Left lobe of liver (tissue), 2 donors: ENCODE data around the gene VASH1. TPM values are rescaled to one million over a fixed set of nuclear protein-coding genes. Genes with fewer than 3 reads are reported as not detected.

Experiments
- ATAC-seq: fragments of 200-7000 bp; cut with Tn5 transposase; one replicate; pipeline ENCODE4 v1.9.1; 2020; ENCODE audit warnings: mild to moderate bottlenecking, moderate library complexity
- DNase-seq: peaks from one replicate; pipeline ENCODE4 v3.0.0-alpha.2; 2020; ENCODE audit warnings: low spot score
- total RNA-seq: library from RNA; stranded (reverse); gene quantifications from one replicate; pipeline ENCODE4 v1.2.1, GENCODE V29; 2021
- donor health status: DM: no; HTN: no; CAD: no; lungs with moderate emphysema.
- donor health status: DM: no; HTN: yes; CAD: no.

VASH1 gene
- total RNA-seq, 1 donor from 2014 or later: 3.0 TPM

GRCh38 chr14:76742185-76742584, 19.1 kb upstream of the VASH1 start:
- no peak for DNase-seq
- ATAC-seq: no peak

DNA sequence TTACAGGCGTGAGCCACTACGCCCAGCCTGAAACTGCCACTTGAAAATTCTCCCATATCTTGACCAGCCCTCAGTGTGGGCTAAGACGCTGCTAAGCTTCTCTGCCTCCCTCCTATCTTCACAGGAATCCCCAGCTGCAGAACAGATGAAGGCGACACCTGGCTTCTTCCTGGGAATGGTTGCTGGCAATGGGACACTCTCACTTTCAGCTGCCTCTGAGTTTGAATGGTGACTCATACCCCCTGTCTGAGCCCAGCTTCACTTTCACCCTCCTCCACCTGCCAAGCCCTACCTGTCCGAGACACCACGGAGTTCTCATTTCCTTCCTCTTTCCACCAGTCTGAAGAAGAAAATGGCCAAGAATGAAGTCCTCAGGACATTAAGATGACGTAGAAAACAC, 18.3 kb upstream of the VASH1 start:
- ATAC-seq (no peak), DNase-seq (no peak)

- no peak for ATAC-seq
- no peak for DNase-seq
These were observed 8.5 kb upstream of the VASH1 start for GRCh38 chr14:76752744-76753143.

DNA sequence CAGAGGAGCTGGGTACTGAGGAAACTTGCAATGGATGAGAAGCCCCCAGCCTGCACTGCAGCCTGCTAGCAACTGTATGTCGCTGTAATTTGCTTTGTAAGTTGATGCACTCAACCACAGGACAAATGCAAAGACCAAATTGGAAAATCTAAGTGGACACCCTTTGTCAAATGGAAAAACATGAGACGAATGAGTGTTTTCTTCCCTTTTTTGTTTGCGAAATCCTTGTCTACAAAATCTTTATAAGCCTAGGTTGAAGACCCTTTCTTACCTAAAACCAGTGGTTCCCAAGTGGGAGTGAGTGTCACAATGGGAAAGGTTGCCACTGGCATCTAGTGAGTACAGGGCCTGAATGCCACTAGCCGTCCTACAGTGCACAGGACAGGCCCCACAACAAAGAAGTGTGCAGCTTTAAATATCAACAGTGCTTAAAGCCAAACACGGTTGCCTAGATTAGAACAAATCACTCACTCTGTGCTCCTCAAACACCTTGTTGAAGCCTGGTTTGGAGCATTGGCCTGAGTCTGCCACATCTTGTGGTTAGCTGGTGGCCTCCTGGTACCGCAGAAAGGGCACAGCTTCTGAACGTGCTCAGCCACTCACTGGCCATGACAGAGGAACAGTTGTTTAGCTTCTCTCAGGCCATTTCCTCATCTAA, 7.6 kb upstream of the VASH1 start:
- ATAC-seq (no peak), DNase-seq (no peak)

DNA sequence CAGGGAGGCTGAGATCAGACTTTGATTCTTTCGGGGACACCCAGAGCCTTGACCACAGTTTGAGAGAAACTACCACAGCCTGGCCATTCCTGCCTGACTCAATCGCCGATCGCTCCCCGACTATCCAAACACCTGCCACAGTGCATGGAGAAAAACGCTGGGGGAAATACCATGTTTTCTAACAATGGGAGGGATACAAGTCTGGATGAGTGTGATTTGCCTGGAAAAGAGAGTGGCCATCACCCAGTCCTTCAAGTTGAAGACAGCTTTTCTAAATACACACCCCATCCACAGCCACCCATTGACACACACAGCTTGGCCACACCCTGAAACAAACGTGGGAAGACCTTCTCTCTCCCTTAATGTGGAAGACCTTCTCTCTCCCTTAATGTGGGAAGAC, 6.7 kb upstream of the VASH1 start:
- DNase-seq: no peak

DNA sequence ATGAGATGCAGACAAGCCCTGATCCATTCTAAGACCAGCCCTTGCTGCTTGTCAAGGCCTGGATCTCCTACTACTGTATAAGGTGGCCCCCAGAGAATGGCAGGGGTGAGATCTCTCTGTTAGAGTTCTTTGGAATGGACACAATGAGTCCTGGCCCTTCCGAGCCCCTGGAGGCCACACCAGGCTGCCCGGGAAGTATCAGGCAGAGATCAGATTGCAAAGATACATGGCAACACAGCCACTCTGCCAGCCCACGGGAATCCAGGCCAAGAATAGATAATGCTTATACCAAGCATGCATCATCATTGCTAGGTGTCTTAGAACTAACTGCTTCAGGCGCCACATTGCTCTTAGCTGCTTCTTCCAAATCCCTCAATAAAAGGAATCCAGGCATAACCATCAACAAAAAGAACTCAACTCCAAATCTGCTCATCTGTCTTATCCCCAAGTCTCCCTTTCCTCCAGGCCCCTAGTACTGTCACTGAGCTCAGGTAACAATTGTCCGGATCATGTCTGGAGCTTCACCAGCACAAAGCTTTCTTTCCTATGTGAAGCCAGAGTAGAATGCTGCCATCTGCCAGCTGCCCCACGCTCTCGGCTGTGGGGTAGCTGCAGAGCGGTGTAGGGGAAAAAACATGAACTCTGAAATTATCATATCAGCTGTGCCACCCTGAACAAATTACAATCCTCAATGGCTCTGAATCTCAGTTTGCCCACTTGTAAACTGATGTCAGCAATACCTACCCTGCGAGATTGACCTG, 5.5 kb upstream of the VASH1 start:
- ATAC-seq (no peak), DNase-seq (no peak)

More for the DNA sequence above, 6.7 kb upstream of the VASH1 start:
- no peak for ATAC-seq

DNA sequence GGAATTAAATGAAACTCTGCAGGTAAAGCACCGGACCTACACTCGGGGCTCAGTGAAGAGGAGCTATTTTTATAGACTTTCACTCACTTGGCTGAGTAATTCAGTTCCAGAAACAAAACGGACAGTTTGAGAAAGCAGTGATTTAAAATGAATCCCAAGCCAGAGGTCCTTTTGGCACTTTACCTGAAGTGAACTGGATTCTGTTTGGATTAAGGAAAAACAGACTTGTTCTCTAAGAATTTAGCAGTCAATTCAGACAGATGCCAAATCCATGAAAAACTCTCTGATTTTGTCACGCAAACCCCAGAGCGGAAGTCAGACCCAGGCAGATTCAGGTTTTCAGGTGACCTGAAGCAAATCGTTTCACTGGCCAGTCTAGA, 4.9 kb upstream of the VASH1 start:
- ATAC-seq (no peak), DNase-seq (no peak)

DNA sequence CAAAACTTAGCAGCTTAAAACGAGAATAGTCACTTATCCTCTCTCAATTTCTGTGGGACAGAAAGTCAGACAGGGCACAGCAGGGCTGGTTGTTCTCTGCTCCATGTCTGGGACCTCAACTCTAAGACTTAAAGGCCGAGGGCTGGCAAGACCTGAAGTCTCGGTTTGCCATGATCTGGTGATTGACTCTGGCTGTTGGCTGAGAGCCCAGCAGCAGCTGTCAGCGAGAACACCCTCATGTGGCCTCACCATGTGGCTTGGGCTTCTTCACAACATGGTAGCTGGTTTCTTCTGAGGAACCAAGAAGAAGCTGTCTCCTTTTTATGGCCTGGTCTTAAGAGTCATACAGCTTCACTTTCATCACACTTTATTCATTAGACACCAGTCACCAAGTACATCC, 1.7 kb upstream of the VASH1 start:
- peak; percentile 40 for DNase-seq
- ATAC-seq: no peak

GRCh38 chr14:76760331-76761135, 735 bp upstream of the VASH1 start:
- no peak for ATAC-seq
- DNase-seq: peak; percentile 34

DNA sequence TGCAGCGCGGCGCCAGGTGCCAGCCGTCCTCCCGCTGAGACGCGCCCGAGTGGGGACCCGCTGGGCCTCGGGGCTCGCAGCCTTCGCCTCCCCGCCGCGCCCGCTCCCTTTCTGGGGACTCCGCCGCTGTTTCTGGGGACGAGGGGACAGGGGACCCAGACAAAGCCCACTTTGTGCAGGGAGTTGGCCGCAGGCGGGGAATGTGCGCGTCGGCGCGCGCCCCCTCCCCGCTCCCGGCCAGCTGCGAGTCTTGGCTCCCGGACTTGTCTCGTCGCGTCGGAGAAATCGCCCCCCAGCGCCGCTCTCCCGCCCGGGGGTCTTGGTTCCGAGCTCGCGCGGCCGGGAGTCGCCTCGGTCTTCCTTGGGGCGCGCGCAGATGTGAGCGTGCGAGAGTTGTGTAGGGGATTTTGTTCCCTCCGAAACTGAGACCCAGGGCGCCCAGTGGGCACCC, 717 bp downstream of the VASH1 start:
- DNase-seq: peak; percentile 46
- ATAC-seq: no peak

DNA sequence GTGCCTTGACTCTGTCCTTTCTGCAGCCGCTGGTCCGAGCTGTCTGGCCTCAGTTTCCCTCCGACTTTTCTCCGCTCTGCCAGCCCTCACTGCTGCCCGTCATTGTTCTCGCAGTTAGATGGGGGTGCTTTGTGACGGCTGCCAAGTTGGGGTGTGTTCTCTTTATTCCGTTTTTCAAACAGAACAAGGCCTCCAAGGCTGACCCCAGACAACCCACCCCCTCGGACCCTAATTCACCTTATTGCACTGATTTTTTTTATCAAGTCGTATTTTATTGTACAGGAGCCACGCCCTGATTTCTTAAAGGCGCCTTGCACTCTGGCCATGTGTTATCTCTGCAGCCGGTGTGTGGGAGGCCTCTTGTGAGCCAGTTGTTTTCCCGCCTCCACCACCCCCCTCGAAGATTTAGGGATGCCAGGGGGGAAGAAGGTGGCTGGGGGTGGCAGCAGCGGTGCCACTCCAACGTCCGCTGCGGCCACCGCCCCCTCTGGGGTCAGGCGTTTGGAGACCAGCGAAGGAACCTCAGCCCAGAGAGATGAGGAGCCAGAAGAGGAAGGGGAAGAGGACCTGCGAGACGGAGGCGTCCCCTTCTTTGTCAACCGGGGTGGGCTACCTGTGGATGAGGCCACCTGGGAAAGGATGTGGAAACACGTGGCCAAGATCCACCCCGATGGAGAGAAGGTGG, 1.3 kb downstream of the VASH1 start:
- no peak for ATAC-seq
- DNase-seq: peak; percentile 41

DNA sequence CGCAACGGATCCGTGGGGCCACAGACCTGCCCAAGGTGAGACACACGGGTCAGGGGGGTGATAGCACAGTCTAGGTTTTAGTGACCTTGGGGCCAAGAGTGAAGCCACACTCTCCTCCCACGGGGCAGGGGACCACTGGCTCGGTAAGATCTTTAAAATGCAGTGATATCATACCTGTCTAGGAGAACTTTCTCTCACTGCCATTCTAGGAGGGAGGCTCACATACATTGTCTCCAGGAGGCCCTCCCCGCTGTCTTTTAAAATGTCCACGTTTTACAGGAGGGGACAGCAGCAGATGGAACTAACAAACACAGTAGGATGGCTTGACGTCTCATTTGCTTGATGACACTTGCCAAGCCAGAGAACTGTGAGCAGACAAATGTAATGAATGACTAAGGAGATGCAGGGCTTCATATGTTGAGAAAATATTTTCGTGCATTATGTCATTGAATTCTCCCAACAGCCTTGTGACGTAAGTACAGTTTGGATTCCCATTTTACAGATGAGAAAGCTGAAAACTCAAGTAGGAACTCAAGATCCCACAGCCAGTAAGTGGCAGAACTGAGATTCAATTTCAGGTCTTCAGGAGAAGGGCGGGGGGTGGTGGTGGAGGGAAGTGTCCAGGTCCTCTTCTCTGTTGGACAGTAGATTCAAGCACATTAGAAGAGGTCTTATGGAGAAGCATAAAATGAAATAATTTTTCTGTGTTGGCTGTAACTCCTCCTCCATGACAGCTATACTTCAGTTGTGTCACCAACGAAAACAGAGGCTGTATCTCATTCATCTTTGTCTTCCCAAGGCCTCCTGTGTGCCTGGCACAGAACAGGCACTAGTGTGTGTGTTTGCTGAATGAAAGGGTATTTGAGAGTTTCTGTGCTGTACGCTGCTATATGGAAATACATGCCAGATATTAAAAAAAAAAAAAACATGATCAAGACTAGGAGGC, 2.1 kb downstream of the VASH1 start:
- DNase-seq (peak; percentile 11), ATAC-seq (no peak)

DNA sequence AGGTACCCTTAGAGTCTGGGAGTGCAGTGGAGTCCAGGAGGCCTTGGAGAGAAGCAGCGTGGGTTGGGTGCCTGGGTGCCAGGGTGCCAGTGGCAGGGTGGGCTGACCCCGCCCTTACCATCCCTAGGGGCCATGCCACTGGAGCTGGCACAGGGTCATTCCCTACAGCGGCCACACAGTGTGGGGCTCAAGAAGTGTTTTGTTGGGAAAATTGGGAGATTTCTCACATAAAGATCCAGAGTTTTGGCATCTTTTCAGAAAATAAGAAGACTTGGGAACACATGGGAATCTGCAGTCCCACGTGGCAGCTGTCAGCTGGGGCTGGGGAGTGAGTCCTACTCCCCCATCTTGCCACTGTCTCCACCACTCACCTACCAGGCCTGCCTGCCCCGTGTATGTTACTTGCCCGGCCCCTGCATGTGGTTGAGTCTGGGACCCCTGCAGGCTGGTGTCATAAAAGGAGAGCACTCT, 4.2 kb downstream of the VASH1 start:
- DNase-seq (peak; percentile 35), ATAC-seq (no peak)

DNA sequence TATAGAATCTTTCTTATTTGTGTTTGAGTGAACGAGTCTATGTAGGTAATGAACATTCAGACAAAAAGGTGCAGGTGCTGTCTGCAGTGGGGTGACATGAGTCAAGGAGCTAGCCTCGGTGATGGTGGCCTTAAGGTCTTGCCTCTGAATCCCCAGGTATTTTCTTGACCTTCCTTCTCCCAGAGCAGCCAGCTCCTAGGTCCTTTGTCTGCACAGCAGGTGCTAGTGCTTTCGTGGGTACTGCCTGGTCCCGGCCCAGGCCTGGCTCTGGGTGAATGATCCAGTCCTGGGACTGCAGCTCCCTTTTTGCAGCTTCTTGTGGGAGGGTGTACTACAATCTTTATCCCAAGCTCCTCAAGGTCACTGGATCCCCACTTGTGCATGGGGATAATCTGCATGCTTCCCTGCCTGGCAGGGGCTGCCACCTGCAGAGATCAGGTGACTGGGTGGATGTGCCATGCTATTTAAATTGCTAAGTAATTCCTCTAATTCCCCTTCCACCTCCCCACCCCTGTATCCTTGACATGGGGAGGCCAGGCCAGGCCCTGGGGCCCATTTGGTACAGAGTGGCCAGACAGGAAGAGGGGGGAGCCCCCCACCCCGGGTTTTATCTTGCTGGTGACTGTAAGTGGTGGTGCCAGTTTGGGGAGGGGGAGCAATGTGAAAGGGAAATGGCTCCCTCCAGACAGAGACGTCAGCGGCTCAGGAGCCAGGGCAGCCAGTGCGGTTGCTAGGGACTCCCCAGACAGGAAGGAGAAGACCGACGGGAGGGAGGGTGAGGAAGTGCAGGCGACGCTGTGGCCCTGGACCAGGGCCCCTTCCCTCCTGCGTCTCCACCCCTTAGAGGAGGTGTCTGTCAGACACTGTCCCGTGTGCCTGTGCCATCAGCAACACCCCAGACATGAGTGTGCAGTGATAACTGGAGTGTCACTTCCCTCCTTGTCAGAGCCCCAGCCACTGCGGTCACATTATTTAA, 6.7 kb downstream of the VASH1 start:
- ATAC-seq (peak; percentile 74), DNase-seq (peak; percentile 55)

GRCh38 chr14:76768671-76769500, 7.6 kb downstream of the VASH1 start:
- DNase-seq (peak; percentile 35), ATAC-seq (no peak)

DNA sequence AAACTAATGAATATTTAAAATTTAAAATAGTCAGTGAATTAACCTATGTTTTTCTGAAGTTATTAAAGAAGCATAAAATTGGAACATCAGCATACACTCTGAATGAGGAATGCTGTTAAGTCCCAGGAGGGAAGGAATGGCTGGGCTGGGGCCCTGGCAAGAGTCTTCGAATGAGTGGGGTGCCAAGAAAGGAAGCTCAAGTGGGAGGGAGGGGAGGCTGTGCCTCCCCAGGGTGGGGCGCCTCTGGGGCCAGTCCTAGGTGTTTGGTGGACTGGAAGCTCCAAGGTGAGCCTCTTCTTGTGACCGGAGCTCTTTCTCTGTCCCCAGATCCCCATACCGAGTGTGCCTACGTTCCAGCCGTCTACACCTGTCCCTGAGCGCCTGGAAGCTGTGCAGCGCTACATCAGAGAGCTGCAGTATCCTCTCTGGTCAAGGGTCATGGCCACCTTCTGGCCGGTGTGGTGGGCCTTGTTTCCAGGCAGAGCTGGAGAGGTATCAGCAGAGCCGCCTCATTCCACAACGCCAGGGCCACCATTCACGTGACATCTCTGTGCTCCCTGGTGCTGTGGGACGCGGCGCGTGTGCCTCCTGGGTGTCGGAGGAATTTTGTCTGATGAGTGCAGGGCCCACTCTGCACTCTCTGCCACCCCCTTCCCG, 8.5 kb downstream of the VASH1 start:
- peak; percentile 40 for DNase-seq
- no peak for ATAC-seq
